HG03378 (cell line): ENCODE results near the gene PSMB10.

Source experiments
- ATAC-seq: cut with Tn5 transposase; IDR thresholded peaks from one replicate; pipeline ENCODE4 v1.9.1; 2021; ENCODE audit warnings: mild to moderate bottlenecking, moderate library complexity; ENCODE audit not compliant: unreplicated experiment

Gene PSMB10

GRCh38 chr16:67901734-67902133 lies 34.9 kb downstream of the PSMB10 start:
- ATAC-seq: no peak

DNA sequence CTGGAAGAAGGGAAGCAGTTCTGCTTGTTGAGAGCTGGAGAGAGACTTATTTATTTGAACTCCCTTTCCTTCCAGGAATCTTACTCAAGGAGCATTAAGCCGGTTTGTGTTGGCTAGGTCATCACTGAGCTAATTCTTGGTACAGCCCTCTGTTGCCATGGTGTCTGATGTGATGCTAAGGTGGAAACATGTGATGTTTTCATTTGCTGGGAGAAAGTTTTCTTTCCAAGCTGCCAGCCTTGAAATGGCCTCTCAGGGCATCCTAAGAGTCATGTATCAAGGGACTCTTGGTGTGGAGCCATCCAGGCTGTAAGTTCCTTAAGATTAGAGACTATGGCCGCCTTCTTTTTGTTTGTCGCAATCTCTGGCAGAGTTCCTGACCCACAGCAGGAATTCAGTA lies 39.4 kb downstream of the PSMB10 start:
- no peak for ATAC-seq

GRCh38 chr16:67893743-67894399 lies 42.8 kb downstream of the PSMB10 start:
- peak; percentile 8 for ATAC-seq

DNA sequence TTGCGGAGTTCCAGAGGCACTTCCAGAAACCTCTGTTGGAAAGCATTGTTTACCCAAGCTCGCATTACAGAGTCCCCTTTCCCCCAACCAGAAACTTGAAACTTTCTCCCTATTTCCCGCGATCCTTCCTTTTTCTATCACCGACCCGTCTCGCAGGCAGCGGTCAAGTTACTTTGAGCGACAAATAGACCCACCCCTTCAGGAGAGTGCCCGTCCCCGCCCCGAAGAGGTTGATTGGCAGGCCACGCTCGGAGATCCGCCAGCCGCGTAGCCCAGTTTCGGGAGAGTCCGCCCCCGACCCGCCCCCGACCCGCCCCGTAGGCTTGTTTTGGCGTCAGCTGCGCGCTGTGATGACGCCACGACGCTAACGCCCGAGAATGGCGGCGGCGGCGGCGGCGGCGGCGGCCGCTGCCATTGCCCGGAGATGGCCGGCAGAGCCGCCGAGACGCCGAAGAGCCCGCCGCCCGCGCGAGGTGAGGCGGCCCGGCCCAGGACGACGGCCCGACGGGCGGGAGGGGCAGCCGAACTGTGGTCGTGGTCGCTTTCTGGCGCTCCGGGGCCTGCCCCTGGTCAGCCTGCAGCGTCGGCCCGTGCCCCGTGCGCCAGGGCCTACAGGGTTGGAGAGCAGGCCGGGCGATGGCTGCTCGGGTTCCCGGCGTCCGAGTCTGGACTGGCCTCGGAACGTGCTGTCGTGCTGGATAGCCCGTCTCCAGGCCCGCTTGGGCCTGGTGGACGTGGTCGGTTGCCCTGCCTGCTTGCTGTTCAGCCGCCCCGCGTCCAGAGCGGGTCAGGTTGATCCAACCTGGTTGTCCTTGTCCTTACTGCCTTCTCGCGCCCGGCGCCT lies 43.5 kb downstream of the PSMB10 start, which contains the start of gene PSKH1:
TSS of gene PSKH1 (plus strand) at position 356 of the 844 bp plus-strand sequence. CDS start 15,496 bp downstream, outside the sequence.
- ATAC-seq: peak; percentile 82

- no peak for ATAC-seq
These were observed 44.3 kb downstream of the PSMB10 start for GRCh38 chr16:67892375-67892774.

- ATAC-seq: no peak
These were observed 48.3 kb downstream of the PSMB10 start for GRCh38 chr16:67888331-67888730.

GRCh38 chr16:67886387-67886786 lies 50.3 kb downstream of the PSMB10 start:
- no peak for ATAC-seq

DNA sequence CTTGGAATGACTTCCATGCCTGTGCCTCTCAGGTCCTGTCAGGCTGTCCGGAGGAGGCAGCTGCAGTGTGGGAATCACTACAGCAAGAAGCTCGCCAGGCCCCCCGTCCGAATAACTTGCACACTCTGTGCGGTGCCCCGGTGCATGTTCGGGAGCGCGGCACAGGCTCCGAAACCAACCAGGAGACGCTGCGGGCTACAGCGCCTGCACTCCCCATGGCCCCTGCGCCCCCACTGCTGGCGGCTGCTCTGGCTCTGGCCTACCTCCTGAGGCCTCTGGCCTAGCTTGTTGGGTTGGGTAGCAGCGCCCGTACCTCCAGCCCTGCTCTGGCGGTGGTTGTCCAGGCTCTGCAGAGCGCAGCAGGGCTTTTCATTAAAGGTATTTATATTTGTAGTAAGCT lies 50.7 kb downstream of the PSMB10 start:
- no peak for ATAC-seq

DNA sequence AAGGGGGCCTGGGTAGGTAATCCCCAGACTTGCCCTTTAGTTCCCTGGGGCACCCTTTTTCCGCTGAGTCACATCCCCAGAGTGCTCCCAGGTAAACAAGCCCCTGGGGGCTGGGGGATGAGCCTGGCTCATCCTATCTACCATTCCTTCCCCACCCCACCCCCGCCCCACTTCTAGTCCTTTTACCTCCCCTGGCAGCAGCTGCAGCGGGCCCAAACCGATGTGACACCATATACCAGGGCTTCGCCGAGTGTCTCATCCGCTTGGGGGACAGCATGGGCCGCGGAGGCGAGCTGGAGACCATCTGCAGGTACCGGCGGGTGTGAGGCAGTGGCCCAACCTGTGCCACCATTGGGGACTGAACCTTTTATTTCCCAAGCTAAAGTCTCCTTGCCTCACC lies 51.1 kb downstream of the PSMB10 start:
- ATAC-seq: no peak

- ATAC-seq: no peak
These were observed 52.0 kb downstream of the PSMB10 start, which contains the start of gene NRN1L for GRCh38 chr16:67884684-67885083. TSS of gene NRN1L (plus strand) at chr16:67884885. CDS start at chr16:67884904, 19 bp downstream.
